Heart right ventricle (tissue), 16 donors: ENCODE results near the gene TMEM161B. TPM values are rescaled to one million over a fixed set of nuclear protein-coding genes. Genes with fewer than 3 reads are reported as not detected.

Experiments used
- ATAC-seq, 8 donors: fragments of 200-7000 bp; cut with Tn5 transposase; one replicate each; pipeline ENCODE4 v1.9.1; 2020; ENCODE audit warnings: mild to moderate bottlenecking in 8 of 8, moderate library complexity in 8 of 8, moderate number of reproducible peaks in 1 of 8
- DNase-seq, 2 donors: peaks; one replicate each; pipeline ENCODE4 v3.0.0-alpha.2; 2020
- H3K27ac ChIP-seq, 10 donors: fragments of 200-600 bp; sonication (generic) in 2 of 10; one replicate each; pipeline versions ENCODE4 v1.5.0 to v1.8.0; 2020 to 2022; ENCODE audit warnings: mild to moderate bottlenecking in 3 of 10
- H3K27me3 ChIP-seq, 7 donors: fragments of 200-600 bp; one replicate each; pipeline ENCODE4 v1.8.0; 2021 to 2022; ENCODE audit warnings: mild to moderate bottlenecking in 2 of 7
- H3K36me3 ChIP-seq, 9 donors: fragments of 200-600 bp; sonication (generic) in 1 of 9; one replicate each; pipeline versions ENCODE4 v1.5.0 to v1.8.0; 2020 to 2022; ENCODE audit warnings: mild to moderate bottlenecking in 2 of 9
- H3K4me1 ChIP-seq, 9 donors: fragments of 200-600 bp; sonication (generic) in 1 of 9; one replicate each; pipeline versions ENCODE4 v1.5.0 to v1.8.0; 2020 to 2022; ENCODE audit warnings: mild to moderate bottlenecking in 4 of 9
- H3K4me3 ChIP-seq, 10 donors: fragments of 200-600 bp; sonication (generic) in 2 of 10; one replicate each; pipeline versions ENCODE4 v1.5.0 to v1.8.0; 2020 to 2022; ENCODE audit warnings: mild to moderate bottlenecking in 7 of 10, moderate library complexity in 2 of 10
- H3K9me3 ChIP-seq, 11 donors: fragments of 200-600 bp in 10 of 11; sonication (generic) in 2 of 11; one replicate each; pipeline versions ENCODE4 v1.5.0 to v1.8.0; 2013 to 2022; ENCODE audit warnings: mild to moderate bottlenecking in 2 of 11, control low read depth in 1 of 11, moderate library complexity in 1 of 11
- WGBS, 2 donors: extraction: QIAGEN DNeasy Blood & Tissue Kit; methylation state at CpG; one replicate each; pipeline ENCODE4 v1.1.7; 2013; ENCODE audit warnings: inconsistent platforms in 1 of 2; 5-methylcytosine and 5-hydroxymethylcytosine counted together
- intact Hi-C, 10 donors: fragments of 100-400 bp; cut with DNase I; formaldehyde crosslinking; loops; one replicate each; pipeline versions ENCODE4 v1.11.1 to v1.14.2; 2022
- polyA plus RNA-seq, 2 donors: library from polyadenylated mRNA; stranded (reverse); fragments of 200-250 nt; gene quantifications; one replicate each; pipeline ENCODE4 v1.2.3, GENCODE V29; 2013
- total RNA-seq, 10 donors: library from RNA; stranded (reverse); fragmentation: NEBNext Ultra II Directional in 3 of 10; extraction: Animal tissue kit (Norgen Biotek cat#: 25700) in 3 of 10; gene quantifications; one replicate each; pipeline versions ENCODE4 v1.2.1 to v1.2.4, GENCODE V29; 2021 to 2023
- TF ChIP-seq, protein P1 (sequence below), 9 donors: fragments of 200-600 bp; sonication (generic) in 2 of 9; IDR thresholded peaks; one replicate each; pipeline versions ENCODE4 v1.5.0 to v1.8.0; 2021 to 2022; ENCODE audit warnings: antibody characterized with exemption in 9 of 9, mild to moderate bottlenecking in 5 of 9, moderate library complexity in 1 of 9
- donor health status: Arrhythmogenic right ventricular cardiomyopathy.
- donor health status: ischemic (EF 13 %, LVEDD 7.1; RV severe dilation, severe dysfunction).
- donor health status: healthy with polysubstance abuse.
- donor health status: DM: no; HTN: yes; CAD: no.
- donor health status: DM: no; HTN: no; CAD: no.
- donor health status: ischemic (EF 25% LVEDD 6.9; RV normal size, moderate dysfunction).
- donor health status: ischemic (EF 25% LVEDD 5.7; RV mildly dilated, moderate dysfunction).
- donor health status: healthy.
- donor health status: DM: yes; HTN: yes; CAD: no.
- donor health status: Ischemic cardiomyopathy.
- donor health status: ischemic (EF 35%, LVEDD 5.7; RV mildly dilated, moderate dysfunction).
- donor health status: nonischemic (EF 11% LVEDD 7.7; RV severe dilation, severe dysfunction).
- donor health status: DM: yes; HTN: yes; CAD: no.
- donor health status: PGD.
- donor health status: ischemic (EF 29% LVEDD 5.4; RV normal size, mild dysfunction).
- donor health status: nonischemic (EF 23%, LVEDD 6.1; RV moderate dilation, normal function).

Gene TMEM161B
- total and polyA plus RNA-seq, 12 donors, result 4.1 to 13.9 (median 7.9) TPM

DNA sequence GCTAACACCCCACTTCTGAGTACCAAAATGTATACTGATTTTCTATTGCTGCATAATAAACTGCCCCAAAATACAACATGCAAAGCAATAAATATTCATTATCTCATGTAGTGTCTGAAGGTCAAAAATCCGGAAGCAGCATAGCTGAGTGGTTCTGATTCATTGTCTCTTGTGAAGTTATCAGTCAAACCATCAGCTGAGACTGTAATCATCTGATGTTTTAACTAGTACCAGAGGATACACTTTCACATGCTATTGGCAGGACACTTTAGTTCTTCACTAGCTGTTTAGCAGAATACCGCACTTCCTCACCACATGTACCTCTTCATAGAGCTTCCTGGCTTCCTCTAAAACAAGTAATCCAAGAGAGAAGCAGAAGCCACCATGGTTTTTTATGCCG is 12.7 kb upstream of the TMEM161B start:
- no peak overlapping the region for H3K27ac ChIP-seq
- intact Hi-C loops, result no loop called here
- H3K27me3 ChIP-seq, result no peaks in the 10 kb centered on the region
- TF ChIP-seq, protein P1, sequence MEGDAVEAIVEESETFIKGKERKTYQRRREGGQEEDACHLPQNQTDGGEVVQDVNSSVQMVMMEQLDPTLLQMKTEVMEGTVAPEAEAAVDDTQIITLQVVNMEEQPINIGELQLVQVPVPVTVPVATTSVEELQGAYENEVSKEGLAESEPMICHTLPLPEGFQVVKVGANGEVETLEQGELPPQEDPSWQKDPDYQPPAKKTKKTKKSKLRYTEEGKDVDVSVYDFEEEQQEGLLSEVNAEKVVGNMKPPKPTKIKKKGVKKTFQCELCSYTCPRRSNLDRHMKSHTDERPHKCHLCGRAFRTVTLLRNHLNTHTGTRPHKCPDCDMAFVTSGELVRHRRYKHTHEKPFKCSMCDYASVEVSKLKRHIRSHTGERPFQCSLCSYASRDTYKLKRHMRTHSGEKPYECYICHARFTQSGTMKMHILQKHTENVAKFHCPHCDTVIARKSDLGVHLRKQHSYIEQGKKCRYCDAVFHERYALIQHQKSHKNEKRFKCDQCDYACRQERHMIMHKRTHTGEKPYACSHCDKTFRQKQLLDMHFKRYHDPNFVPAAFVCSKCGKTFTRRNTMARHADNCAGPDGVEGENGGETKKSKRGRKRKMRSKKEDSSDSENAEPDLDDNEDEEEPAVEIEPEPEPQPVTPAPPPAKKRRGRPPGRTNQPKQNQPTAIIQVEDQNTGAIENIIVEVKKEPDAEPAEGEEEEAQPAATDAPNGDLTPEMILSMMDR (IDR thresholded peaks at IDR 0.05), result no peak
- no peaks in the 10 kb centered on the region for H3K4me1 ChIP-seq
- DNase-seq (no peak), ATAC-seq (no peak)
- 90 to 93% methylated on average over 3 of the region's 3 CpGs for WGBS, 2 donors
- H3K36me3 ChIP-seq, result peaks cover 0 to 42% (median 0%) of the 10 kb centered on the region in 9 donors
- H3K4me3 ChIP-seq, result no peak overlapping the region
- H3K9me3 ChIP-seq, result peaks cover 0 to 9% (median 0%) of the 10 kb centered on the region in 11 donors

DNA sequence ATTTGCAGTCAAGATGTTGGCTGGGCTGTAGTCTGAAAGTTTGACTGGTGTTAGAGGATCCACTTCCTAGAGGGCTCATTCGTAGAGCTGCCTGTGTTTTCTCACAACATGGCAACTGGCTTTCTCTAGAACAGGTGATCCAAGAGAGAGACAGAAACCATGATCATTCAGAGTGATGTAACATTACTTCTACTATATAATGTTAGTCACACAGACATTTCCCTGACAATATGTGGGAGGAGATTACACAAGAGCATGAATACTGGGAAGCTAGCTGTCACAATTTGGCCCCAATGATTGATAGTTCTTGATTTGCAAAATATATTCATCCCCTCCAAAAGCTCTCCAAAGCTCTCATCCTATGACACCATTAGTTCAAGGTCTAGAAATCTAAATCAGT is 10.9 kb upstream of the TMEM161B start:
- intact Hi-C loops, result no loop called here
- TF ChIP-seq, protein P1 (IDR thresholded peaks at IDR 0.05), result no peak
- no peak for ATAC-seq

DNA sequence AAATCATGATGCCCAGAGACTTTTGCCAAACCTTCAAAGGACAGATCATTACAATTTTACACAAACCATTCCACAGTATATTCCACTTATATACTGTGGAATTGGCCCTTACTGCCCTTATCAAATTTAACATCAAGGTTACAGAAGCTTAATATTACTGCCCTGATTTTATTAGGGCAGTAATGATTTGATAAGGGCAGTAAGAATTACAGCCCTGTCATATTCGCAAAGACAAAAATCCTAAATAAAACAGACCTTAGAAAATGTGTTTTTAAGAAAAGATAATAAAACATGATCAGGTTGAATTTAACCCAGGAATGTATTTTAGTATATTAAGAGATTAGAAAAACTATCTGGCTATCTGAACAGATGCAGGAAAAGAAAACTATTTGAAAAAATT is 7.7 kb upstream of the TMEM161B start:
- TF ChIP-seq, protein P1 (IDR thresholded peaks at IDR 0.05), result no peak
- H3K9me3 ChIP-seq, result peaks cover 0 to 9% (median 0%) of the 10 kb centered on the region in 11 donors
- no peak overlapping the region for H3K4me3 ChIP-seq
- H3K4me1 ChIP-seq, result peaks cover 0 to 9% (median 2%) of the 10 kb centered on the region in 9 donors
- DNase-seq, result no peak
- 97 to 98% methylated on average over 1 of the region's 1 CpG for WGBS, 2 donors
- ATAC-seq, result no peak
- no peak overlapping the region for H3K27ac ChIP-seq
- intact Hi-C loops, result no loop called here
- H3K36me3 ChIP-seq, result peaks cover 0 to 65% (median 0%) of the 10 kb centered on the region in 9 donors
- no peaks in the 10 kb centered on the region for H3K27me3 ChIP-seq

More for the DNA sequence above, 10.9 kb upstream of the TMEM161B start:
- Histone ChIP-seq H3K27me3 (no peaks in the 10 kb centered on the region), H3K9me3 (peaks cover 0 to 9% (median 0%) of the 10 kb centered on the region in 11 donors), H3K36me3 (peaks cover 0 to 55% (median 0%) of the 10 kb centered on the region in 9 donors), H3K27ac (no peak overlapping the region), H3K4me3 (no peak overlapping the region), H3K4me1 (no peaks in the 10 kb centered on the region)
- WGBS, 2 donors, result 87 to 92% methylated on average over 1 of the region's 1 CpG
- DNase-seq, result no peak

DNA sequence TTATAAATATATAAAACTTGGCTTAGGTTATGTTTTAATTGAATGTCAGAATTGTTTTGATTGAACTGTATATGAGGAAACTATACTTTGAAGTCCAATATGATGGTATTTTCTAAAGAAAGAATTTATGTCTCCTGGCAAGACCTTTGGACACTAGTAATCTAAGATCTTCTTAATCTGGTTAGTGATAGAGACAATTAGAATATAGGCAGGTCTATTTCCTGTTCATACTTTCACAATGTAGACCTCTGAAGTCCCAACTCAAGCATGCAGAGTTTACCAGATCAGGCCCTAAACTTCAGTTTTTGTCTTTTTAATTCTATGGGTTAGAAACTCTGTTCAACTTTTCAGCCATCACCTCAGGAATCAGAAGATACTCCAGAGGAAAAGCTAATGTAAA is 6.9 kb upstream of the TMEM161B start:
- no peak overlapping the region for H3K4me3 ChIP-seq
- DNase-seq (no peak), ATAC-seq (no peak)
- H3K4me1 ChIP-seq, result peaks cover 0 to 15% (median 9%) of the 10 kb centered on the region in 9 donors
- H3K36me3 ChIP-seq, result peaks cover 0 to 73% (median 0%) of the 10 kb centered on the region in 9 donors
- TF ChIP-seq, protein P1 (IDR thresholded peaks at IDR 0.05), result no peak
- no peak overlapping the region for H3K27ac ChIP-seq
- intact Hi-C loops, result no loop called here
- H3K9me3 ChIP-seq, result peaks cover 0 to 9% (median 0%) of the 10 kb centered on the region in 11 donors
- no peaks in the 10 kb centered on the region for H3K27me3 ChIP-seq
